ENCODE measurements around the gene FBXW8.

DNA sequence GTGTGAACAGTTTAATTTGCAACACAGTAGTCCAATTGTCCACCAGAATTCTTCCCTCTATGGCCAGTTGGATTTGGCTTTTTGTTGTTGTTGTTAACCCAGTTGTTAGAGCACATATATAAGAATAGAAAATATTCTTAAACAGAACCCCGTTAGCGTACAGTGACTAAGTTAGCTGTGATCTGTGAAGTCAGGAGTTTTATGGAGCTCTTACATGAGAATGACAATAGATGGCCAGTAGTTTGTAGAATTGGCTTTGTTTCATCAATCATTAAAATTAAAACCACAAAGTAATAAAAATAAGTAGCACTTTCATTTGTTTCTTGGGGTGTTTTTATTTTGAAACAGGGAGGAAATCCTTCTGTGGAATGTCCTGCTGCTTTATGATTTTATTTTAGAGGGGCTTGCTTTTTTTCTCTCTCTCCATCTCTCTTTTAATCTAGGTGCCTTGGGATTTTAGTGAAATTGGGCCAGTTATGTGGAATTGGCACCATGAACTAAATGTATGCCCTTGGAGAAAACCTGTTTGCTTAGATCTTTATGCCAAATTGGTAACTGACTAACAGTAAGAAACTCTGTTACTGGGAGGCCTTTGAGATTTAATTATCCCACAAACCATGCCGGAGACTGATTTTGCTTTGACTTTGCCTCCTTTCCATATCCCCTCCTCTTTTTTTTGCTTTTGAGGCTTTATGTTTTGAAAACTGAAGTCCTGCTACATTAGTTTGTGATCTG is 22.9 kb downstream of the FBXW8 start:
- TF ChIP-seq, protein P1, sequence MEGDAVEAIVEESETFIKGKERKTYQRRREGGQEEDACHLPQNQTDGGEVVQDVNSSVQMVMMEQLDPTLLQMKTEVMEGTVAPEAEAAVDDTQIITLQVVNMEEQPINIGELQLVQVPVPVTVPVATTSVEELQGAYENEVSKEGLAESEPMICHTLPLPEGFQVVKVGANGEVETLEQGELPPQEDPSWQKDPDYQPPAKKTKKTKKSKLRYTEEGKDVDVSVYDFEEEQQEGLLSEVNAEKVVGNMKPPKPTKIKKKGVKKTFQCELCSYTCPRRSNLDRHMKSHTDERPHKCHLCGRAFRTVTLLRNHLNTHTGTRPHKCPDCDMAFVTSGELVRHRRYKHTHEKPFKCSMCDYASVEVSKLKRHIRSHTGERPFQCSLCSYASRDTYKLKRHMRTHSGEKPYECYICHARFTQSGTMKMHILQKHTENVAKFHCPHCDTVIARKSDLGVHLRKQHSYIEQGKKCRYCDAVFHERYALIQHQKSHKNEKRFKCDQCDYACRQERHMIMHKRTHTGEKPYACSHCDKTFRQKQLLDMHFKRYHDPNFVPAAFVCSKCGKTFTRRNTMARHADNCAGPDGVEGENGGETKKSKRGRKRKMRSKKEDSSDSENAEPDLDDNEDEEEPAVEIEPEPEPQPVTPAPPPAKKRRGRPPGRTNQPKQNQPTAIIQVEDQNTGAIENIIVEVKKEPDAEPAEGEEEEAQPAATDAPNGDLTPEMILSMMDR (IDR thresholded peaks at IDR 0.05; ENCODE audit: low read length) = no peak
- TF ChIP-seq EZH2 (optimal IDR thresholded peaks at IDR 0.05; ENCODE audit: low read depth, low read length) (no peak), EZH2phosphoT487 (IDR thresholded peaks at IDR 0.05; ENCODE audit: low read length) (no peak)

Data from MM.1S (cell line).